ENCODE data around the gene CELA3A. TPM values are rescaled to one million over a fixed set of nuclear protein-coding genes. Genes with fewer than 3 reads are reported as not detected.
"Not testable (repeated sequence)": the region's sequence is repeated elsewhere in the genome, so short reads cannot be mapped to it uniquely, and the experiment has no call there.

The CELA3A gene
- total RNA-seq, 1 donor from 2014 or later, result not detected

- DNase-seq; H3K4me3 ChIP-seq; H3K27ac ChIP-seq (replicated peaks); intact Hi-C loops (cut with micrococcal nuclease); H3K4me1 ChIP-seq; H3K9me3 ChIP-seq (replicated peaks); H3K36me3 ChIP-seq; H3K27me3 ChIP-seq (ENCODE audit: low read depth): not testable (repeated sequence)
Observed at GRCh38 chr1:21989672-21990393, 11.6 kb upstream of the CELA3A start.

DNA sequence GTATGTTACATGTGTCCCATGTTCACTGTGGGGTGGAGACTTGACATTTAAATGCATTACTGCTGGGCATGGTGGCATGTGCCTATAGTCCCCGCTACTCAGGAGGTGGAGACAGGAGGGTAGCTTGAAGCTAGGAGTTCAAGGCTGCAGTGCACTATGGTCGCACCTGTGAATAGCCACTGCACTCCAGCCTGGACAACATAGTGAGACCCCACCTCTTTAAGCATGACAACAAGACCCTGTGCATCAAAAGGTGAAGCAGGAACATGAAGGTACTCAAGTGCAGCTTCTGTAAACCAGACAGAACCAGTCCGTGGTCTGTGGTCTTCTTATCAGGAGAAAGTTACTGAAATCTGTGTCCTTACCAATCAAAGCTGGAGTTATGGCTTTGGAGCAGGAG lies 9.3 kb upstream of the CELA3A start:
- DNase-seq; H3K4me1 ChIP-seq; intact Hi-C loops (cut with micrococcal nuclease); H3K27ac ChIP-seq (replicated peaks); H3K36me3 ChIP-seq; H3K4me3 ChIP-seq; H3K9me3 ChIP-seq (replicated peaks); H3K27me3 ChIP-seq (ENCODE audit: low read depth): not testable (repeated sequence)

DNA sequence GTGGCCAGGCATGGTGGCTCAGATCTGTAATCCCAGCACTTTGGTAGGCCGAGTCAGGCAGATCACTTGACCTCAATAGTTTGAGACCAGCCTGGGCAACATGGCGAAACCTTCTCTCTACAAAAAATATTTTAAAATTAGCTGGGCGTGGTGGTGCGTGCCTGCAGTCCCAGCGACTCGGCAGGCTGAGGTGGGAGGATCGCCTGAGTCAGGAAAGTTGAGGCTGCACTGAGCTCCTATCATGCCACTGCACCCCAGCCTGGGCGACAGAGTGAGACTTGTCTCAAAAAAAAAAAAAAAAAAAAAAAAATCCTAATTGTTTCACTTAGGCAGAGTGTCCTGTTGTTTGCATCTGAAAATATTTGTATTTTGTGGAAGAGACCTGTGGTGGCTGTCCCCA lies 6.7 kb upstream of the CELA3A start:
- DNase-seq; H3K9me3 ChIP-seq (replicated peaks); H3K4me3 ChIP-seq; H3K4me1 ChIP-seq; intact Hi-C loops (cut with micrococcal nuclease); H3K36me3 ChIP-seq; H3K27me3 ChIP-seq (ENCODE audit: low read depth); H3K27ac ChIP-seq (replicated peaks): not testable (repeated sequence)

DNA sequence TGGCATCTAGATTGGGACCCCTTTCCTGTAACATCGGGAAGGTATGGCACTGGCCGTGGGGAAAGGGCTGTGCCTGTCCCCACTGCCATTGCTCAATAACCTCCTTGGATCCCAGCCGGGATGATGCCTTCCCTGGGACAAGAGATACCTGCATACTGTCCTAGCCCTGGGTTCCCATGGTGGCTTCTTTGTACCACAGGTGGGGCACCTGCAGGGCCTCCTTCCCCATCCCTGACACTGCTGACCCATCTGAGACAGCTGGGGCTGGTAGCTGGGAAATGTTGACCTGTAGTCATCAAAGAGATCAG lies 4.8 kb upstream of the CELA3A start:
- DNase-seq; H3K9me3 ChIP-seq (replicated peaks); H3K4me3 ChIP-seq; intact Hi-C loops (cut with micrococcal nuclease); H3K36me3 ChIP-seq; H3K27ac ChIP-seq (replicated peaks); H3K4me1 ChIP-seq; H3K27me3 ChIP-seq (ENCODE audit: low read depth): not testable (repeated sequence)

- DNase-seq; intact Hi-C loops (cut with micrococcal nuclease); H3K27me3 ChIP-seq (ENCODE audit: low read depth); H3K27ac ChIP-seq (replicated peaks); H3K9me3 ChIP-seq (replicated peaks); H3K4me1 ChIP-seq; H3K36me3 ChIP-seq; H3K4me3 ChIP-seq: not testable (repeated sequence)
Observed at GRCh38 chr1:21997891-21998623, 3.4 kb upstream of the CELA3A start.

- H3K4me1 ChIP-seq; intact Hi-C loops (cut with micrococcal nuclease); H3K27ac ChIP-seq (replicated peaks); H3K36me3 ChIP-seq; H3K27me3 ChIP-seq (ENCODE audit: low read depth); DNase-seq; H3K9me3 ChIP-seq (replicated peaks); H3K4me3 ChIP-seq: not testable (repeated sequence)
Observed at GRCh38 chr1:21998624-21999294, 2.7 kb upstream of the CELA3A start.

DNA sequence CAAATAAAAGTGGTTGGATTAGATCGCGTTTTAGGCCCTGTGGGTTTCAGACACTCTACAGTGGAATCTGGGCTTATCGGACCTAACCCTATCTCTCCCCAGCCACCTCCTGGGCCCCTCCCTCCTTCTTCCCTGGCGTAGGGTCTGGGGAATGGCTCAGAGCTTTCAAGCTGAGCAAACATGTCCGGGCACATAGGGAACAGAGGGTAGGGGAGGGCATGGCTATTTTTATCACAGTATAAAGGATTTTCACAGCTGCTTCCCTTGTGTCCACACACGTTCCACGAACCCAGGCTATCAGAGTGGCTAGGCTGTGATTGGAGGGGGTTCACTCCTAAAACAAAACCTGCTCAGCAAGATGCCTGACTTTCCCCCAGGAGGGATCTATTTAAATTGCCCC lies 1.8 kb upstream of the CELA3A start:
- H3K27ac ChIP-seq (replicated peaks); H3K4me1 ChIP-seq; H3K27me3 ChIP-seq (ENCODE audit: low read depth); H3K4me3 ChIP-seq; H3K9me3 ChIP-seq (replicated peaks); DNase-seq; intact Hi-C loops (cut with micrococcal nuclease); H3K36me3 ChIP-seq: not testable (repeated sequence)

GRCh38 chr1:22002461-22002860 lies 1.0 kb downstream of the CELA3A start:
- H3K9me3 ChIP-seq (replicated peaks); H3K27ac ChIP-seq (replicated peaks); intact Hi-C loops (cut with micrococcal nuclease); H3K4me1 ChIP-seq; H3K36me3 ChIP-seq; H3K27me3 ChIP-seq (ENCODE audit: low read depth); H3K4me3 ChIP-seq; DNase-seq: not testable (repeated sequence)

DNA sequence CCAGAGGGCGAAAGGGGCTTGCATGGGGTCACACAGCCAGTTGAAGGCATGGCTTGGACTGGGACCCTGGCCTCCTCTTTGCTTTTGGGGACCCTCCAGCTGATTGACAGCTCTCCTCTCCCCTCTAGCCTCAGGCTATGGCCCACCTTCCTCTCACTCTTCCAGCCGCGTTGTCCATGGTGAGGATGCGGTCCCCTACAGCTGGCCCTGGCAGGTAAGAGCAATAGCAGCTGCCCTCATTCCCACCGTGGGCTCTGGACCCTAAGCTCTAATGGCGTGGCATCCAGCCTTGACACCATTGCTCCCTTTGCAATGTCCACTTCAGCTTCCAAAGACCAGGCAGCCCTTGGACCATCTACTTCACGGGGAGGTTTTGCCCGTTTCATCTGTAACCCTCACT lies 1.4 kb downstream of the CELA3A start:
- DNase-seq; H3K27ac ChIP-seq (replicated peaks); H3K27me3 ChIP-seq (ENCODE audit: low read depth); H3K4me1 ChIP-seq; intact Hi-C loops (cut with micrococcal nuclease); H3K4me3 ChIP-seq; H3K36me3 ChIP-seq; H3K9me3 ChIP-seq (replicated peaks): not testable (repeated sequence)

DNA sequence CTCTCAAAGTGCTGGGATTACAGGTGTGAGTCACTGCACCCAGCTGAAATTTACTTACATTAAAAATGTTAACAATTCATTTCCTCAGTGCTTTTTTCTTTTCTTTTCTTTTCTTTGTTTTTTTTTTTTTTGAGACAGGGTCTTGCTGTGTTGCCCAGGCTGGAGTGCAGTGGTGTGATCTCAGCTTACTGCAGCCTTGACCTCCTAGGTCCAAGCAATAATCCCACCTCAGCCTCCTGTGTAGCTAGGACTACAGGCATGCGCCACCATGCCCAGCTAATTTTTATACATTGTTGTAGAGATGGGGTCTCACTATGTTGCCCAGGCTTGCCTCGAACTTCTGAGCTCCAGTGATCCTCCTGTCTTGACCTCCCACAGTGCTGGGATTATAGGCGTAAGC lies 2.5 kb downstream of the CELA3A start:
- H3K27me3 ChIP-seq (ENCODE audit: low read depth); H3K9me3 ChIP-seq (replicated peaks); H3K36me3 ChIP-seq; H3K4me3 ChIP-seq; H3K4me1 ChIP-seq; DNase-seq; intact Hi-C loops (cut with micrococcal nuclease); H3K27ac ChIP-seq (replicated peaks): not testable (repeated sequence)
